SK-N-SH treated with all-trans-retinoic acid at 6 μM for 48 hours (cell line): ENCODE measurements around the gene AP2A2.

Source experiments
- ARNTL ChIP-seq: fragments of 450-650 bp; formaldehyde crosslinking; IDR thresholded peaks from 2 replicates; pipeline ENCODE4 v1.5.0; 2020; ENCODE audit warnings: low read depth, mild to moderate bottlenecking, moderate library complexity, borderline replicate concordance
- ESRRG ChIP-seq: fragments of 250-450 bp; sonication (Bioruptor Pico); IDR thresholded peaks from 2 replicates; pipeline ENCODE4 v1.6.1; 2021; ENCODE audit warnings: mild to moderate bottlenecking

- TF ChIP-seq ARNTL (CRISPR knock-in tag) (no peak), ESRRG (CRISPR knock-in tag) (no peak)
These were observed 60.7 kb downstream of the AP2A2 start for GRCh38 chr11:986270-986951.
